Left lobe of liver (tissue), 2 donors: ENCODE measurements around the gene RELA. TPM values are rescaled to one million over a fixed set of nuclear protein-coding genes. Genes with fewer than 3 reads are reported as not detected.
"Not testable (repeated sequence)": the region's sequence is repeated elsewhere in the genome, so short reads cannot be mapped to it uniquely, and the experiment has no call there.

Experiments
- ATAC-seq: fragments of 200-7000 bp; cut with Tn5 transposase; one replicate; pipeline ENCODE4 v1.9.1; 2020; ENCODE audit warnings: mild to moderate bottlenecking, moderate library complexity
- DNase-seq: peaks from one replicate; pipeline ENCODE4 v3.0.0-alpha.2; 2020; ENCODE audit warnings: low spot score
- total RNA-seq: library from RNA; stranded (reverse); gene quantifications from one replicate; pipeline ENCODE4 v1.2.1, GENCODE V29; 2021
- donor health status: DM: no; HTN: no; CAD: no; lungs with moderate emphysema.
- donor health status: DM: no; HTN: yes; CAD: no.

RELA gene
- total RNA-seq = 34.3 TPM

DNA sequence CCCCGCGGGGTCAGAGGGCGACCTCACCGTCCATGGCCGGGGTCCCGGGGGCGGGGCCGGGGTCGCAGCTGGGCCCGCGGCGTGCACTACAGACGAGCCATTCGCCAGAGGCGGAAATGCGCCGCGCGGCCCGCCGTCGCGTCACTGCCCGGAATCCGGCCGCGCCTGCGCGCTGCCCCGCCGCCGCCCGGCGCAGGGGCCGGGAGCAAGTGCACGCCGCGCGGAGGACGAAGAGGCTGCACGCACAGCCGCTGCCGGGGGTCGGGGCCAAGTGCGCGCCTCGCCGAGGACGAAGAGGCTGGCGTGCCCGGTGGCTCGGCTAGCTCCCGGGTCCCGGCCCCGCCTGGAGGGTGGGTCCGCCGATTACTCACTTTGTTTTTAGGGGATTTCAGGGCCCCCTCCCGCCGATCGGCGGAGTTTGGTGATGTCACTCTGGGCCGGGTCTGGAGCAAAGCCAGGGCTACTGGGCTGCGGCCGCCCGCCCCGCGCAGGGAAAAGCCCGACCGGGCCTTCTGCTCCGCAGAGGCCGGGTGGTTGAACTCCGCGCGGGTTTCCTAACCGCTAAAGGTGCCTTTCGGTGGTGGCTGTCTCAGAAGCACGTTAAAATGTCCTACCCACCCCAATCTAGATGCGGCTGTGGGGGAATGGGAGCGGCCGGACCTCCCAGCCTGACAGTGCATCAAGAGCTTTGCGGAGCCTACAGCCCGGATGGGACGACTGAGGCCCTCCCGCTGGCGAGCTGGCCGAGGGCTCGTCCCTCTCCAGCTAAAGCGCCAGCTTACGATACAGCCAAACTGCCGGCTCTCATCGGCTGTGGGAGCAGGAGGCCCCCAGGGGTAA is at the start of gene RELA:
Gene RELA (minus strand): TSS at position 118 of the 840 bp plus-strand sequence. CDS start 84 bp downstream, at position 34.
- DNase-seq = peak; percentile 94
- ATAC-seq = peak; percentile 89

DNA sequence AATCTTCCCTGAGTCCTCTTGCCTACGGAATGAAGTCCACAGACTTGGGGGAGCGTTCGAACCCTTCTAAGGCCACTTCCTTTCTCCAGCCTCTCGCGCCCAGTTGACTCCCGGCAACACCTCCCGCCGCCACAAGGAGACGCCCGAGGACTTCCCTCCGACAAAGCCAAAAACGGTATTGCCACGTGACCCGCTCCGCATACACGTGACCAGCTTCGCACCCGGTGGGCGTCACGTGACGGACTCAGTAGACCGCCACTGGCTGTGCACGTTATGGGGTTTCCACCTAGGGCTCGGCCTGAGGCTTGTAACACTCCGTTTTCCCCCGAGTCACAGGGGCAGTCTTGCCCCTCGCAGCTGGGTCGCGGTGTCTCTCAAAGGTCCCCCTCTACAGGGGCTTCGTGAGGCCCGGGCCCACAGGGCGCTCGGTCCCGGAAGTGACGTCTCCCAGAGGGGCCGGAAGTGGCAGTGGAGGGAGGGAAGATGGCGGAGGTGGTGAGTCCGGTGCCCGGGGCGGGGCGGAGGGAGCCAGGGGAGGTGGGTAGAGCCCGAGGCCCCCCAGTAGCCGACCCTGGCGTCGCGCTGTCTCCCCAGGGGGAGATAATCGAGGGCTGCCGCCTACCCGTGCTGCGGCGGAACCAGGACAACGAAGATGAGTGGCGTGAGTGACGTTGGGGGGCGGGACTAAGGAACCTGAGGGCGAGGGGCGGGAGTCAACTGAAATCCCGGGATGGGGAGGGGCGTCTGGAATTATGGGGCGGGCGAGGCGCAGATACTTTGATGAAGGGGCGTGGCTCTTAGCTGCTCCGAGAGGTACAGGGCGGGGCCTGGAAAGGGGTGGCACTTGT is 49.3 kb upstream of the RELA start, which contains the start of gene KAT5:
Gene KAT5 (plus strand): TSS at position 468 of the 848 bp plus-strand sequence. CDS start 16 bp downstream, at position 484.
- peak; percentile 99 for DNase-seq
- peak; percentile 87 for ATAC-seq

DNA sequence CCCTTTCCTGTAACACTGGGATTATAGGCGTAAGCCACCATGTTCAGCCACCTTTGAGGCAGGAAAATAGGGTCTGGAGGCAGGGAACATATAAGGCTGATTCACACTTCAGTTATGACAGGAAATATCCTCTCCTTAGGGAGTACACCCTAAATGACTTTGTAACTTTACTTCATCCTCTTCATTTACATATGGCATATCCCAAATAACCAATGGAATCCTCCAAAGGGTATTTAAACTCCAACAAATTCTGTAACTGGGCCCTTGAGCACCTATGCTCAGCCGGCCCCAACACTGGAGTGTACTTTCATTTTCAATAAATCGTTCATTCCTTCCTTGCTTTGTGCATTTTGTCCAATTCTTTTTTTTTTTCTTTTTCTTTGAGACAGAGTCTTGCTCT is 47.7 kb upstream of the RELA start:
- no peak for DNase-seq
- no peak for ATAC-seq

DNA sequence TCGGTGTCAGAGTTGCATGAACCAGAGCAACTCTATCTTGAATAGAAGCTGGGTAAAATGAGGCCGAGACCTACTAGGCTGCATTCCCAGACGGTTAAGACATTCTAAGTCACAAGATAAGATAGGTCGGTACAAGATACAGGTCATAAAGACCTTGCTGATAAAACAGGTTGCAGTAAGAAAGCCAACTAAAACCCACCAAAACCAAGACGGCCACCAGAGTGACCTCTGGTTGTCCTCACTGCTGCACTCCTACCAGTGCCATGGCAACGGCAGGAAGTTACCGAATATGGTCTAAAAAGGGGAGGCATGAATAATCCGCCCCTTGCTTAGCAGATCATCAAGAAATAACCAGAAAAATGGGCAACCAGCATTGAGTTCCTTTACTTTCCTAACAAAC is 46.9 kb upstream of the RELA start:
- no peak for DNase-seq

DNA sequence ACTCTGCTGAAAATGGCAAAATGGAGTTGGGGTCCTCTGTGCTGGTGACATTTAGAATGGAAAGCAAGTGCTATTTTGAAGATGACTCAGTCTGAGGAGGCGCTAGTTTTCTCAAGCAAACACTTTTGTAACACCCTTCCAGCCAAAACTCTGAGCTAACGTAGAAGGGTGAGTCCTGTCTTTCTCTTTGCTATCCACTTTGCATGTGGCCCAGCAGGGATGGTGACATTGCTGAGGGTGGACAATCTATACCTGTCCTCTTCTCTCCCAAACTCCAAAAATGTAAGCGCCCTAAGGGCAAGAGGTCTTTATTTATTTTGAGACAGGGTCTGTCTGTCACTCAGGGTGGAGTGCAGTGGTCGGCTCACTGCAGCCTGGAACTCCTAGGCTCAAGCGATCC is 45.7 kb upstream of the RELA start:
- DNase-seq (no peak), ATAC-seq (no peak)

More for the DNA sequence above, 46.9 kb upstream of the RELA start:
- no peak for ATAC-seq

DNA sequence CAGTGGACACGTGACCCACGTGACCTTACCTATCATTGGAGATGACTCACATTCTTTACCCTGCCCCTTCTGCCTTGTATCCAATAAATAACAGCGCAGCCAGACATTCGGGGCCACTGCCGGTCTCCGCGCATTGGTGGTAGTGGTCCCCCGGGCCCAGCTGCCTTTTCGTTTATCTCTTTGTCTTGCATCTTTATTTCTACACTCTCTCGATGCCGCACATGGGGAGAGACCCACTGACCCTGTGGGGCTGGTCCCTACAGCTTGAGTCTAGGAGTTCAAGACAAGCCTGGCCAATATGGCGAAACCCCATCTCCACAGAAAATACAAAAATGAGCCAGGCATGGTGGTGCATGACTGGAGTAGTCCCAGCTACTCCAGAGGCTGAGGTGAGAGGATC is 44.3 kb upstream of the RELA start:
- DNase-seq, ATAC-seq: not testable (repeated sequence)

DNA sequence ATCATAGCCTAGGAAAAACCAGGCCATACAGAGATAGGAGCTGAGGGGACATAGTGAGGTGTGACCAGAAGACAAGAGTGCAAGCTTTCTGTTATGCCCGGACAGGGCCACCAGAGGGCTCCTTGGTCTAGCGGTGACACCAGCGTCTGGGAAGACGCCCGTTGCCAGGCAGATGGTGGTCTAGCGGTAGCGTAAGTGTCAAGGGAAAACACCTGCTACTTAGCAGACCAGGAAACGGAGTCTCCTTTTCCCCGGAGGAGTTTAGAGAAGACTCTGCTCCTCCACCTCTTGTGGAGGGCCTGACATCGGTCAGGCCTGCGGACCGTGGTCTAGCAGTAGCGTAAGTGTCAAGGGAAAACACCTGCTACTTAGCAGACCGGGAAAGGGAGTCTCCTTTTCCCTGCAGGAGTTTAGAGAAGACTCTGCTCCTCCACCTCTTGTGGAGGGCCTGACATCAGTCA is 43.6 kb upstream of the RELA start:
- peak; percentile 66 for DNase-seq
- not testable (repeated sequence) for ATAC-seq

DNA sequence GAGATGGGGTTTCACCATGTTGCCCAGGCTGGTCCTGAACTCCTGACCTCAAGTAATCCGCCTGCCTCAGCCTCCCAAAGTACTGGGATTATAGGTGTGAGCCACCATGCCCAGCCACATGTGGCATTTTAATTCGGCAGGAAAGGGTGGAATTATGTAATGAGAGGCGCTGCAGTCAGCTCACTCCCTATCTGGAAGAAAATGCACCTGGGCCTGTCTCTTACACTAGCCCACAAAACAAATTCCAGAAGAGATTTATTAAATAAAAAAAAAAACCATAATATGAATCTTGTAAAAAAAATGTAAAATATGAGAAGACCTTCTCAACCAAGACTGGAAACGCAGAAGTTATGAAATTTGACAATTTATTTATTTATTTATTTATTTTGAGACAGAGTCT is 41.1 kb upstream of the RELA start:
- ATAC-seq (no peak), DNase-seq (no peak)

DNA sequence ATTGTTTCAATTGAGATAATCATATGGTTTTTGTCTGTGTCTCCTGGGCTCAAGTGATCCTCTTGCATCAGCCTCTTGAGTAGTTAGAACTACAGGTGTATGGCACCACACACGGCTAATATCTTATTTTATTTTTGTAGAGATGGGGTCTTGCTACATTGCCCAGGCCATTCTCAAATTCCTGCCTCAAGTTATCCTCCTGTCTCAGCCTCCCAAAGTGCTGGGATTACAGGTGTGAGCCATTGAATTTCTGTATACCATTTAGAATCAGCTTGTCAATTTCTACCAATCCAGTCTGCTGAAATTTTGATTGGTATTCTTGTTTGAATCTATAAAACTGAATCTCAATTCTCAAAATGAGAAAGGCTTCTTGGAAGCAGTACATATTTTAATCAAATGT is 39.0 kb upstream of the RELA start:
- DNase-seq (no peak), ATAC-seq (no peak)

DNA sequence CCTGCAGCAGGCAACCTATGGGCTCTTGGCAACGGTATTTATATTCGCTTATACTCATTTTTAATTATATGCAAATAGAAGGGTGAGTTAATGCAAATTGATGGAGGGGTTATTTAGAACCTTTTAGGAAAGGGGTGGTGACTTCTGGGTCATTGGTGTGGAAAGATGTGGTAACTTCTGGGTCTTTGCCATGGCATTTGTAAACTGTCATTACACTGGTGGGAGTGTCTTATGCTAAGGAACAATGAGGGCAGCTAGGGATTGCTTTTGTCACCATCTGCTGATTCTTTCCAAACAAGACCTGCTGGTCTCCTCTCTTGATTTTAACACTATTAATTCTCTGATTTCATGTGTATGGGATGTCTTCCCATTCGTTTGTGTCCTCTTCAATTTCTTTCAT is 37.7 kb upstream of the RELA start:
- DNase-seq = no peak
- ATAC-seq = peak; percentile 54

DNA sequence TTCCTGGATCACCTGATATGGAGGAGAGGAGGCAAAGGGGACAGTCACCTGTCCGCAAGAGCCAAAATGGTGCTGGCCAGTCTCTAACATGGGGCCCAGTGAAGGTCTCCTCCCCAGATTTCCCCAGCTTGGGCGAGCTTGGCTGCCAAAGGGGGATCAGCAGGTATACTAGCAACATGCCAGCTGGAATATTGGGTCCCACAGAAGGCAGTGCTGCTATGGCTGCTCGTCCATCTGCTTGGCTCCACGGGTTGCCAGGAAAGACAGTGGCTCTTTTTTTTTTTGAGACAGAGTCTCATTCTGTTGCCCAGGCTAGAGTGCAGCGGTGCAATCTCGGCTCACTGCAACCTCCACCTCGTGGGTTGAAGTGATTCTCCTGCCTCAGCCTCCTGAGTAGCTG is 36.6 kb upstream of the RELA start:
- no peak for DNase-seq

DNA sequence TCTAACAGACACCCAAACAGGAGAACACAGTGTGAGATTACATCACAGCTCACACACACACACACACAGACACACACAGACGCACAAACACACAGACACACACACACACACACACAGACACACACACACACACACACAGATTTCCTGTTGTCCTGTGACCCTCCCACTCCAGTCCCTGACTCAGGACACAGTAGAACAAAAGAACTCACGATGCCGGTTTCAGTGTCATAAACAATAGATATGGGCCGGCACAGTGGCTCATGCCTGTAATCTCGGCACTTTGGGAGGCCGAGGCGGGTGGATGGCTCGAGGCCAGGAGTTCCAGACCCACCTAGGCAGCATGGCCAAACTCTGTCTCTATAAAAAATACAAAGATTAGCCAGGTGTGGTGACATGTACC is 35.5 kb upstream of the RELA start:
- DNase-seq = no peak
- ATAC-seq = peak; percentile 61

More for the DNA sequence above, 36.6 kb upstream of the RELA start:
- ATAC-seq = no peak

DNA sequence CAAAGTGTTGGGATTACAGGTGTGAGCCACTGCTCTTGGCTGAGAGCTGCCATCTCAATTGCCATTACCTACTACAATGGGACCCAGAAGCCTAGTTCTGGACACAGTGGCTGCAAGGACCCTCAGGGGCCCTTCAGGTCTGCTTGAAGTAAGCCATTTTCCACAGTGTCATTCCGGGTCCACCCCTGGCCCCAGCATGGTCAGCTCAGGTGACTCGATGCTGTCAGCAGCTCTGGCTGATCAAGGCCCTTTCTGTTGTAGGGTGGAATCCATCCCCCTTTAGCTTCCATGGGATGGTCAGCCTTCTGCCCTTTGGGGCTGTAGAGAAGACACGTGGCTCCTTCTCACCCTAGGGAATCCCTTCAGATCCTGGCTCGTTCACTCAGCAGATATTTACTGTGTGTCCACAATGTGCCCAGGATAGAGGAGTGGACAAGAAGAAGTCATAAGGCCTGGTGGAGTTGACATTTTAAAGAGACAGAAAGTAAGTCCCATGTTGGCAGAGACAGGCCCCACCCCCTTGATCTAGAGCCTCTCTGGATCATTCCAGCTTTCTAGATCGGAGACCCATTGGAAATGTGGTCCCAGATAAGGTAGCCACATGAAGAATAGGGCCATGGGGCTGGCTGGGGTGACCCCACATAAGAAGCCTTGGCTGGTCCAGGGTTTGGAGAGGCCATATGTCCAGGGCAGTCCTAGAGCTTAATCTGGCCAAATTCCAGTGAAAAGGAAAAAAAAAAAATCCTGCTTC is 34.3 kb upstream of the RELA start:
- no peak for ATAC-seq
- DNase-seq = no peak

DNA sequence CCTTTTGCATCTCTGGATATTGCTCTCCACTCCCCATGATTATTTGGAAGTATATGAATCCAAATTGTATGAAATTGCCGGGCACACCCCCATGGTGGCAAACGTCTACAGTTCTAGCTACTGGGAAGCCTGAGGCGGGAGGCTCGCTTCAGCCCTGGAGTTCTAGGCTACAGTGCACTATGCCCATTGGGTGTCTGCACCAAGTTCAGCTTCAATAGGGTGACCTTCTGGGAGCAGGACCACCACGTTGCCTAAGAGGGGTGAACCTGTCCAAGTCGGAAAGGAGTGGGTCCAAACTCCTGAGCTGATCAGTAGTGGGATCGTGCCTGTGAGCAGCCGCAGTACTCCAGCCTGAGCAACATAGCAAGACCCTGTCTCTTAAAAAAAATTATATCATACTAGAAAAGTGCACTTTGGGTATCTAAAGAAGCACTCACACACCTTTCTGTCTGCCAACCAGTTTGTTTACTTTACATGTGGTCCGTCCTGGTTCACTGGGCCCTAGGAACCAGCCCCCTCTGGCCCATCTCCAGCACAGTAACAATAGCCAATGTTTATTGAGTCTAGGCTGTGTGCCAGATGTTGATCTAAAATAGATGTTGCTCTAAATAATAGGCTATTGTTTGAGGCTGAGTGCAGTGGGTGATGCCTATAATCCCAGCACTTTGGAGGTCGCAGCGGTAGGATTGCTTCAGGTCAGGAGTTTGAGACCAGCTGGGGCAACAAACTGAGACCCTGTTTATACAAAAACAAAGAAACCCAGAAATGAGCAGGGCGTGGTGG is 32.9 kb upstream of the RELA start:
- ATAC-seq (peak; percentile 41), DNase-seq (peak; percentile 52)

DNA sequence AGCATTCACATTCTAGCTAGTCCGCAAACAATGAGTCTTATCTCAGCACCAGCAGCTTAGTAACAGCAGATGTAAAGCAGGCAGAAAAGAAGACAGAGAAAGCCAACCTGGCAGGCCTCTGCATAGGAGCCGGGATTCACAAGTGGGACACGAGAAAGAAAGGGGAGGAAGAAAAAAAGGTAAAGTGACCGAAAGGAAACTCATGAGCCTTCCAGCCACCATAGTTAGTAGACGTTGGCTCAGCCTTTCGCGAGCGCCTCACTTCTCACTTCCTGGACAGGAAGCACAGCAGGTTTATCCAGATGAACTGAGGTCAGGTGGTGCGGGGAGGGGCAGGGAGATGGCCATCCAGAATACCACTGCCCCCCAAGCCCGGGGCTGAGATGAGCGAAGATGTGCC is 29.7 kb upstream of the RELA start:
- DNase-seq = no peak
- no peak for ATAC-seq

DNA sequence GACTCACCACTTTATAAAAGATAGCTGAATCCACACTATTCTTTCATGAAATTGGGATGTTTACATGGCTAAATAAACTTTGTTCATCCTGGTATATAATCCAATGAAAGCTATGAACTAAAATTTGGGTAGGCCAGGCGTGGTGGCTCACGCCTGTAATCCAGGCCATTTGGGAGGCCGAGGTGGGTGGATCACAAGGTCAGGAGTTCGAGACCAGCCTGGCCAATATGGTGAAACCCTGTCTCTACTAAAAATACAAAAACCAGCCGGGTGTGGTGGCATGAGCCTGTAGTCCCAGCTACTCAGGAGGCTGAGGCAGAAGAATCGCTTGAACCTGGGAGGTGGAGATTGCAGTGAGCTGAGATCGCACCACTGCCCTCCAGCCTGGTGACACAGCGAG is 29.1 kb upstream of the RELA start:
- not testable (repeated sequence) for DNase-seq, ATAC-seq

DNA sequence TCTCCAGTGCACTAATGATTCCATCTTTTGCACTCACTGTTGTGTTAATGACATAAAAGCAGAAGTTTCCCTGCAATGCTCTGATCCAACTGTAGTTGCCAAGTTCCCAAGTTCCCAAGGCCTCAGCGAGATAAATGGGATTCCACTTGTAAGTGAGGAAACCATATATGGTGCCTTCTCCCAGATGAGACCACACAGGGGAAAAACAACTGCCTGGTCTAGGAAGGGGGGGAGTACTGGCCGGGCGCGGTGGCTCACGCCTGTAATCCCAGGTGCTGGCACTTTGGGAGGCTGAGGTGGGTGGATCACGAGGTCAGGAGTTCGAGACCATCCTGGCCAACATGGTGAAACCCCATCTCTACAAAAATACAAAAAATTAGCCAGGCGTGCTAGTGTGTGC is 23.3 kb upstream of the RELA start:
- DNase-seq (no peak), ATAC-seq (no peak)

DNA sequence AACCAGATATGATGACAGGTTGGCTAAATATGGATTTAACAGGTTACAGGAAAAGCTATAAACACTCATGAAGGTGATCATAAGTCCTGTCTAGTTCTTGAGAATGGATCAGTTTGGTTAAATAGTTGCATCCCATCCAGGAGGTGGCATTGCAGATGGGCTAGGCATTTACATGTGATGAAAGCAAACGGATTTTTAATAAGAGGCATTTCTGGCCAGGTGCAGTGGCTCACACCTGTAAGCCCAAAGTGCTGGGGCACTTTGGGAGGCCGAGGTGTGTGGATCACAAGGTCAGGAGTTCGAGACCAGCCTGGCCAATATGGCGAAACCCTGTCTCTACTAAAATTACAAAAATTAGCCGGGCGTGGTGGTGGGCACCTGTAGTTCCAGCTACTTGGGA is 20.8 kb upstream of the RELA start:
- DNase-seq, ATAC-seq: not testable (repeated sequence)

DNA sequence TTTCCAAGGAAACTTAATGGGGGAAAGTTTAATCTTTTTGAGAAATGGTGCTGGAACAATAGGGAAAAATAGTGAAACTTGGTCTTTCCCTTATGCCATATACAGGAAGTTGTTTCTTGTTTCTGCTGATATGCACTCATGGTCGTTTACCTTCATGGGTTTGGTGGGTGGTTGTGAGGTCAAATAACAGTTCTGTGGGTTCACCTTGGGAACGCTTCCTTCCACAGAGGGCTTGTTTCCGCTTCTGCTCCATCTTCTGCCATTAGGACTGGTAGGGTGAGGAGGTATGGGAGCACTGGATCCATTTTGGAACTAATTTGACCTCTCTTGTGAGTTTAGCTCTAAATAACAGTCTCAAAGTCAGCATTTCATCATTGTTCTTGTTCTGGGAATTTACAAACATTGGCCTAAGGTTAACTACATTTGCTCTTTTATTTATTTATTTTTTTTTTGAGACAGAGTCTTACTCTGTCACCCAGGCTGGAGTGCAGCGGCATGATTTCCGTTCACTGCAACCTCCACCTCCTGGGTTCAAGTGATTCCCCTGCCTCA is 17.6 kb upstream of the RELA start:
- DNase-seq (no peak), ATAC-seq (peak; percentile 75)

DNA sequence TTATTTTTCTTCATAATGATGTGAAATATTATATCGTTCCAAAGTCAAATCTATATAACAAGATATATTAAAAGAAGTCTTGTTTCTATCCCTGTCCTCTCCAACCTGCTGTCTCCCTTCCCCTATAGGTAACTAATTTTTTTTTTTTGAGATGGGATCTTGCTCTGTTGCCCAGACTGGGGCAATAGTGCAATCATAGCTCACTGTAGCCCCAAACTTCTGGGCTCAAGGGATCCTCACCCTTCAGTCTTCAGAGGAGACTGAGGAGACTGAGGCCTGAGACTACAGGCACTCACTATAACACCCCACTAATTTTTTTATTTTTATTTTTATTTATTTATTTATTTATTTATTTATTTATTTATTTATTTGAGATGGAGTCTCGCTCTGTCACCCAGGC is 10.3 kb upstream of the RELA start:
- no peak for ATAC-seq
- no peak for DNase-seq
